Measurements from ENCODE around the gene PDE7B. TPM values are rescaled to one million over a fixed set of nuclear protein-coding genes. Genes with fewer than 3 reads are reported as not detected.

Gene PDE7B
- total RNA-seq, 1 experiment from 2014 or later: not detected

DNA sequence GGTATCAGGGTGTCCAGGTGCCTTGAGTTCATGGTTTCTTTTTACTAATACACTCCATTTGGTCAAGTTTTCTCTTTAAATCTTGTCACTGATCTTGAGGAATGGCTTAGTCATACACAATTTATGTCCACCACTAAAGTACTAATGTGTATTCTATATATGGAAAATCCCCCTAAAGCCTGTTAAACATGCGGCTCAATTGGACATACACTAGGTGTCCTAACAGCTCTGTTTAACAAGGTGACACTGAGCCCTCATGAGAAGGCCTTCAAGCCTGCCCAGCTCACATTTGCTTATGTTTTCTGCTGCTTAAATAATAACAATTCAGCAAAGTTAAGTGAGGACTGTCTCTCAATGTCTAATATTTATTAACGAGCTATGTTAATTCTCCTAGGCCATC, 31.5 kb downstream of the PDE7B start:
- TF ChIP-seq ERG (CRISPR knock-in tag; IDR thresholded peaks at IDR 0.05) (no peak), ATF1 (CRISPR knock-in tag; IDR thresholded peaks at IDR 0.05) (no peak)
- ATAC-seq (no peak), DNase-seq (ENCODE audit: low spot score) (no peak)
- CTCF ChIA-PET: interaction anchor here (2.0 kb wide), 1 partner anchor 27 kb away, joined by 9 read pairs; no protein-coding TSS in a partner anchor
- no peak overlapping the region for H3K27ac Mint-ChIP-seq
- no peaks in the 10 kb centered on the region for H3K36me3 Mint-ChIP-seq
- no peak overlapping the region for H3K4me3 Mint-ChIP-seq
- POLR2A ChIA-PET: no interaction called here
- H3K4me1 Mint-ChIP-seq: peaks cover 11% of the 10 kb centered on the region
- no peaks in the 10 kb centered on the region for H3K9me3 Mint-ChIP-seq
- H3K27me3 Mint-ChIP-seq (ENCODE audit: low read depth): no peaks in the 10 kb centered on the region

- POLR2A ChIA-PET: no interaction called here
- no peaks in the 10 kb centered on the region for H3K36me3 Mint-ChIP-seq
- H3K4me1 Mint-ChIP-seq: peaks cover 11% of the 10 kb centered on the region
- DNase-seq (ENCODE audit: low spot score): no peak
- no peak overlapping the region for H3K27ac Mint-ChIP-seq
- H3K4me3 Mint-ChIP-seq: no peak overlapping the region
- TF ChIP-seq JUN (CRISPR knock-in tag; IDR thresholded peaks at IDR 0.05): no peak
- TF ChIP-seq PRRX2 (CRISPR knock-in tag; IDR thresholded peaks at IDR 0.05): no peak
- TF ChIP-seq ZNF317 (CRISPR knock-in tag; IDR thresholded peaks at IDR 0.05; ENCODE audit: borderline replicate concordance, low read depth): no peak
- TF ChIP-seq, protein P1, sequence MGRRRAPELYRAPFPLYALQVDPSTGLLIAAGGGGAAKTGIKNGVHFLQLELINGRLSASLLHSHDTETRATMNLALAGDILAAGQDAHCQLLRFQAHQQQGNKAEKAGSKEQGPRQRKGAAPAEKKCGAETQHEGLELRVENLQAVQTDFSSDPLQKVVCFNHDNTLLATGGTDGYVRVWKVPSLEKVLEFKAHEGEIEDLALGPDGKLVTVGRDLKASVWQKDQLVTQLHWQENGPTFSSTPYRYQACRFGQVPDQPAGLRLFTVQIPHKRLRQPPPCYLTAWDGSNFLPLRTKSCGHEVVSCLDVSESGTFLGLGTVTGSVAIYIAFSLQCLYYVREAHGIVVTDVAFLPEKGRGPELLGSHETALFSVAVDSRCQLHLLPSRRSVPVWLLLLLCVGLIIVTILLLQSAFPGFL (CRISPR knock-in tag; IDR thresholded peaks at IDR 0.05; ENCODE audit: borderline replicate concordance): no peak
- TF ChIP-seq ESRRA (CRISPR knock-in tag; IDR thresholded peaks at IDR 0.05; ENCODE audit: borderline replicate concordance): no peak
- H3K9me3 Mint-ChIP-seq: no peaks in the 10 kb centered on the region
- CTCF ChIA-PET: interaction anchor here (2.0 kb wide), 1 partner anchor 26 kb away, joined by 9 read pairs; no protein-coding TSS in a partner anchor
- no peak for ATAC-seq
- no peaks in the 10 kb centered on the region for H3K27me3 Mint-ChIP-seq (ENCODE audit: low read depth)
Observed at GRCh38 chr6:135883536-135883935, 32.0 kb downstream of the PDE7B start.

GRCh38 chr6:135884136-135884535, 32.6 kb downstream of the PDE7B start:
- H3K27ac Mint-ChIP-seq: no peak overlapping the region
- ChIA-PET POLR2A (no interaction called here), CTCF (interaction anchor here (2.0 kb wide), 1 partner anchor 26 kb away, joined by 9 read pairs; no protein-coding TSS in a partner anchor)
- no peaks in the 10 kb centered on the region for H3K9me3 Mint-ChIP-seq
- no peaks in the 10 kb centered on the region for H3K36me3 Mint-ChIP-seq
- ATAC-seq (no peak), DNase-seq (ENCODE audit: low spot score) (no peak)
- no peak overlapping the region for H3K4me3 Mint-ChIP-seq
- no peaks in the 10 kb centered on the region for H3K27me3 Mint-ChIP-seq (ENCODE audit: low read depth)
- TF ChIP-seq TEAD4 (CRISPR knock-in tag; IDR thresholded peaks at IDR 0.05): no peak
- no peak for TF ChIP-seq CDX4 (CRISPR knock-in tag; IDR thresholded peaks at IDR 0.05; ENCODE audit: borderline replicate concordance)
- TF ChIP-seq SMAD4 (CRISPR knock-in tag; IDR thresholded peaks at IDR 0.05): no peak
- no peak for TF ChIP-seq CREM (CRISPR knock-in tag; IDR thresholded peaks at IDR 0.05)
- TF ChIP-seq, protein P2, sequence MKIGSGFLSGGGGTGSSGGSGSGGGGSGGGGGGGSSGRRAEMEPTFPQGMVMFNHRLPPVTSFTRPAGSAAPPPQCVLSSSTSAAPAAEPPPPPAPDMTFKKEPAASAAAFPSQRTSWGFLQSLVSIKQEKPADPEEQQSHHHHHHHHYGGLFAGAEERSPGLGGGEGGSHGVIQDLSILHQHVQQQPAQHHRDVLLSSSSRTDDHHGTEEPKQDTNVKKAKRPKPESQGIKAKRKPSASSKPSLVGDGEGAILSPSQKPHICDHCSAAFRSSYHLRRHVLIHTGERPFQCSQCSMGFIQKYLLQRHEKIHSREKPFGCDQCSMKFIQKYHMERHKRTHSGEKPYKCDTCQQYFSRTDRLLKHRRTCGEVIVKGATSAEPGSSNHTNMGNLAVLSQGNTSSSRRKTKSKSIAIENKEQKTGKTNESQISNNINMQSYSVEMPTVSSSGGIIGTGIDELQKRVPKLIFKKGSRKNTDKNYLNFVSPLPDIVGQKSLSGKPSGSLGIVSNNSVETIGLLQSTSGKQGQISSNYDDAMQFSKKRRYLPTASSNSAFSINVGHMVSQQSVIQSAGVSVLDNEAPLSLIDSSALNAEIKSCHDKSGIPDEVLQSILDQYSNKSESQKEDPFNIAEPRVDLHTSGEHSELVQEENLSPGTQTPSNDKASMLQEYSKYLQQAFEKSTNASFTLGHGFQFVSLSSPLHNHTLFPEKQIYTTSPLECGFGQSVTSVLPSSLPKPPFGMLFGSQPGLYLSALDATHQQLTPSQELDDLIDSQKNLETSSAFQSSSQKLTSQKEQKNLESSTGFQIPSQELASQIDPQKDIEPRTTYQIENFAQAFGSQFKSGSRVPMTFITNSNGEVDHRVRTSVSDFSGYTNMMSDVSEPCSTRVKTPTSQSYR (CRISPR knock-in tag; IDR thresholded peaks at IDR 0.05): no peak
- TF ChIP-seq, protein P3, sequence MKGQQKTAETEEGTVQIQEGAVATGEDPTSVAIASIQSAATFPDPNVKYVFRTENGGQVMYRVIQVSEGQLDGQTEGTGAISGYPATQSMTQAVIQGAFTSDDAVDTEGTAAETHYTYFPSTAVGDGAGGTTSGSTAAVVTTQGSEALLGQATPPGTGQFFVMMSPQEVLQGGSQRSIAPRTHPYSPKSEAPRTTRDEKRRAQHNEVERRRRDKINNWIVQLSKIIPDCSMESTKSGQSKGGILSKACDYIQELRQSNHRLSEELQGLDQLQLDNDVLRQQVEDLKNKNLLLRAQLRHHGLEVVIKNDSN (CRISPR knock-in tag; IDR thresholded peaks at IDR 0.05): no peak
- TF ChIP-seq TCF7 (CRISPR knock-in tag; IDR thresholded peaks at IDR 0.05; ENCODE audit: low read depth): no peak
- no peak for TF ChIP-seq HMGA2 (CRISPR knock-in tag; IDR thresholded peaks at IDR 0.05)
- H3K4me1 Mint-ChIP-seq: peaks cover 11% of the 10 kb centered on the region

All from WTC11 (cell line).